Uterus (tissue), 2 donors: ENCODE data around the gene SPI1.

Experiments used
- POLR2A ChIP-seq, 2 donors: fragments of 450-650 bp; IDR thresholded peaks; one replicate each; pipeline ENCODE4 v1.6.1; 2016; ENCODE audit warnings: antibody characterized with exemption in 2 of 2, mild to moderate bottlenecking in 1 of 2, moderate library complexity in 1 of 2
- TF ChIP-seq, protein P1 (sequence below), 4 experiments: fragments of 200-600 bp in 2 of 4; fragments of 450-650 bp in 2 of 4; sonication (generic) in 2 of 4; IDR thresholded peaks; one replicate each; pipeline ENCODE4 v1.5.1; 2016 to 2019; ENCODE audit warnings: antibody characterized with exemption in 4 of 4, mild to moderate bottlenecking in 2 of 4, moderate library complexity in 1 of 4

DNA sequence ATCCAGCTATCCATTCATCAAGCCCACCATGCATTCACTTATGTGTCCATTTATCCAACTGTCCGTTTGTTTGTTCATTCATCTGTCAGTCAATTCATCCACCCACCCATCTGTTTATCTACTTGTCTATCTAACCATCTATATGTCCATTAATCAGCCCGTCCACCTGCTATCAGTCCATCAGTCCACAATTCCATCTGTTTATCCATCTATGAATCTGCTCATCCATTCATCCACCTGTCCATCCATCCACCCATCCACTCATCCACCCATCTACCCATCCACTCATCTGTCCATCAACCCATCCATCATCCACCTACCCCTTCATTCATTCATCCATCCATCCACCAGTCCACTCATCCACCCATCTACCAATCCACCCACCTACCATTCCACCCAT lies 970 bp upstream of the SPI1 start:
- TF ChIP-seq, protein P1, sequence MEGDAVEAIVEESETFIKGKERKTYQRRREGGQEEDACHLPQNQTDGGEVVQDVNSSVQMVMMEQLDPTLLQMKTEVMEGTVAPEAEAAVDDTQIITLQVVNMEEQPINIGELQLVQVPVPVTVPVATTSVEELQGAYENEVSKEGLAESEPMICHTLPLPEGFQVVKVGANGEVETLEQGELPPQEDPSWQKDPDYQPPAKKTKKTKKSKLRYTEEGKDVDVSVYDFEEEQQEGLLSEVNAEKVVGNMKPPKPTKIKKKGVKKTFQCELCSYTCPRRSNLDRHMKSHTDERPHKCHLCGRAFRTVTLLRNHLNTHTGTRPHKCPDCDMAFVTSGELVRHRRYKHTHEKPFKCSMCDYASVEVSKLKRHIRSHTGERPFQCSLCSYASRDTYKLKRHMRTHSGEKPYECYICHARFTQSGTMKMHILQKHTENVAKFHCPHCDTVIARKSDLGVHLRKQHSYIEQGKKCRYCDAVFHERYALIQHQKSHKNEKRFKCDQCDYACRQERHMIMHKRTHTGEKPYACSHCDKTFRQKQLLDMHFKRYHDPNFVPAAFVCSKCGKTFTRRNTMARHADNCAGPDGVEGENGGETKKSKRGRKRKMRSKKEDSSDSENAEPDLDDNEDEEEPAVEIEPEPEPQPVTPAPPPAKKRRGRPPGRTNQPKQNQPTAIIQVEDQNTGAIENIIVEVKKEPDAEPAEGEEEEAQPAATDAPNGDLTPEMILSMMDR (IDR thresholded peaks at IDR 0.05): no peak
- TF ChIP-seq POLR2A (IDR thresholded peaks at IDR 0.05): no peak
